CD4-positive, alpha-beta T cell (primary cell): ENCODE data around the gene CDH2. TPM values are rescaled to one million over a fixed set of nuclear protein-coding genes. Genes with fewer than 3 reads are reported as not detected.

Experiments used
- ATAC-seq: fragments of 200-7000 bp; cut with Tn5 transposase; one replicate; pipeline ENCODE4 v1.10.0; 2022; ENCODE audit warnings: mild to moderate bottlenecking; ENCODE audit not compliant: poor library complexity
- CTCF ChIA-PET: fragments of 350-600 bp; sonication (Branson Sonifier 250); formaldehyde crosslinking; loops from one replicate; lab custom pipeline; 2021; ENCODE audit warnings: antibody characterized with exemption, inconsistent platforms; lab: Charles Lee
- POLR2A ChIA-PET: fragments of 350-600 bp; sonication (Branson Sonifier 250); formaldehyde crosslinking; loops from one replicate; lab custom pipeline; 2021; ENCODE audit warnings: antibody characterized with exemption, inconsistent platforms; lab: Charles Lee
- DNase-seq, 14 experiments: peaks; one replicate each; pipeline ENCODE4 v3.0.0-alpha.2; 2013 to 2020; ENCODE audit warnings: mixed read lengths in 2 of 14
- H3K27ac ChIP-seq, 2 donors: one replicate each; pipeline versions ENCODE4 v1.5.1 to v1.7.0; 2013; ENCODE audit warnings: low read length in 2 of 2, low read depth in 1 of 2, mild to moderate bottlenecking in 1 of 2
- H3K27me3 ChIP-seq, 2 experiments: 1 replicate in 1 of 2; 2 replicates in 1 of 2; pipeline versions ENCODE4 v1.6.1 to v1.7.0; 2013; ENCODE audit warnings: low read length in 2 of 2, control low read depth in 1 of 2, mild to moderate bottlenecking in 1 of 2, moderate library complexity in 1 of 2; ENCODE audit not compliant: insufficient read depth in 2 of 2, control insufficient read depth in 1 of 2
- H3K36me3 ChIP-seq: one replicate; pipeline ENCODE4 v1.6.1; 2013; ENCODE audit warnings: low read length, control low read depth; ENCODE audit not compliant: insufficient read depth
- H3K4me1 ChIP-seq: one replicate; pipeline ENCODE4 v1.6.1; 2013; ENCODE audit warnings: low read length, control low read depth; ENCODE audit not compliant: insufficient read depth
- H3K4me3 ChIP-seq: one replicate; pipeline ENCODE4 v1.5.1; 2013; ENCODE audit warnings: mild to moderate bottlenecking, low read length, moderate library complexity
- H3K9me3 ChIP-seq, 2 experiments: 1 replicate in 1 of 2; 2 replicates in 1 of 2; pipeline versions ENCODE4 v1.6.1 to v1.7.0; 2013; ENCODE audit warnings: low read length in 2 of 2, mild to moderate bottlenecking in 2 of 2, control low read depth in 1 of 2, moderate library complexity in 1 of 2; ENCODE audit not compliant: control insufficient read depth in 1 of 2, insufficient read depth in 1 of 2
- H3K27ac Mint-ChIP-seq: one replicate; pipeline ENCODE4 v1.8.0; 2020; ENCODE audit warnings: mixed read lengths
- H3K27me3 Mint-ChIP-seq: one replicate; pipeline ENCODE4 v1.8.0; 2021; ENCODE audit warnings: mixed read lengths
- H3K36me3 Mint-ChIP-seq: one replicate; pipeline ENCODE4 v1.8.0; 2021; ENCODE audit warnings: low read depth, mixed read lengths
- H3K4me1 Mint-ChIP-seq: one replicate; pipeline ENCODE4 v1.8.0; 2021; ENCODE audit warnings: low read depth, mixed read lengths
- H3K4me3 Mint-ChIP-seq: one replicate; pipeline ENCODE4 v1.8.0; 2020; ENCODE audit warnings: mild to moderate bottlenecking, mixed read lengths
- H3K9me3 Mint-ChIP-seq: one replicate; pipeline ENCODE4 v1.8.0; 2020; ENCODE audit warnings: mixed read lengths
- CTCF ChIP-seq: fragments of 200-600 bp; IDR thresholded peaks from one replicate; pipeline ENCODE4 v1.8.0; 2022; ENCODE audit warnings: antibody characterized with exemption, mild to moderate bottlenecking
- intact Hi-C, 2 experiments: fragments of 100-400 bp; cut with DNase I in 1 of 2; cut with micrococcal nuclease in 1 of 2; formaldehyde crosslinking; loops; one replicate each; pipeline versions ENCODE4 v1.15.1 to v1.9.0; 2023 to 2025; cut with DNase I, micrococcal nuclease
- total RNA-seq, 174 experiments: library from RNA in 2 of 174; stranded (reverse) in 2 of 174; gene quantifications; one replicate each; pipeline ENCODE4 v1.2.3 and lab custom pipeline; 2021 to 2026

The CDH2 gene
- total RNA-seq, 2 experiments from 2014 or later = not detected

- Mint-ChIP-seq H3K4me3 (no peak overlapping the region), H3K36me3 (no peaks in the 10 kb centered on the region), H3K9me3 (peaks cover 5% of the 10 kb centered on the region), H3K4me1 (no peaks in the 10 kb centered on the region), H3K27ac (no peak overlapping the region), H3K27me3 (no peaks in the 10 kb centered on the region)
- Histone ChIP-seq H3K36me3 (no peaks in the 10 kb centered on the region), H3K27me3 (no peaks in the 10 kb centered on the region), H3K4me3 (no peak overlapping the region), H3K4me1 (no peaks in the 10 kb centered on the region), H3K9me3 (peaks cover 0 to 5% of the 10 kb centered on the region in 2 experiments), H3K27ac (no peak overlapping the region)
- ChIA-PET CTCF (no interaction called here), POLR2A (no interaction called here)
- intact Hi-C loops = no loop called here
- DNase-seq (no peak), ATAC-seq (no peak)
- TF ChIP-seq CTCF = no peak
Observed at GRCh38 chr18:28095041-28095440, 81.9 kb downstream of the CDH2 start.

- intact Hi-C loops = no loop called here
- Mint-ChIP-seq H3K36me3 (no peaks in the 10 kb centered on the region), H3K27me3 (no peaks in the 10 kb centered on the region), H3K27ac (no peak overlapping the region), H3K9me3 (peaks cover 3% of the 10 kb centered on the region), H3K4me1 (no peaks in the 10 kb centered on the region), H3K4me3 (no peak overlapping the region)
- Histone ChIP-seq H3K4me1 (no peaks in the 10 kb centered on the region), H3K36me3 (no peaks in the 10 kb centered on the region), H3K9me3 (peaks cover 0 to 5% of the 10 kb centered on the region in 2 experiments), H3K4me3 (no peak overlapping the region), H3K27ac (no peak overlapping the region), H3K27me3 (no peaks in the 10 kb centered on the region)
- DNase-seq (no peak), ATAC-seq (no peak)
- no peak for TF ChIP-seq CTCF
- POLR2A ChIA-PET = no interaction called here
- CTCF ChIA-PET = no interaction called here
Observed at GRCh38 chr18:28091197-28091596, 85.7 kb downstream of the CDH2 start.

GRCh38 chr18:28088477-28088876 lies 88.5 kb downstream of the CDH2 start:
- intact Hi-C loops = no loop called here
- POLR2A ChIA-PET = no interaction called here
- Mint-ChIP-seq H3K36me3 (no peaks in the 10 kb centered on the region), H3K4me3 (no peak overlapping the region), H3K4me1 (no peaks in the 10 kb centered on the region), H3K27me3 (no peaks in the 10 kb centered on the region), H3K27ac (no peak overlapping the region), H3K9me3 (peaks cover 3% of the 10 kb centered on the region)
- Histone ChIP-seq H3K4me3 (no peak overlapping the region), H3K9me3 (no peaks in the 10 kb centered on the region), H3K36me3 (no peaks in the 10 kb centered on the region), H3K4me1 (no peaks in the 10 kb centered on the region), H3K27me3 (no peaks in the 10 kb centered on the region), H3K27ac (no peak overlapping the region)
- DNase-seq (no peak), ATAC-seq (no peak)
- no peak for TF ChIP-seq CTCF
- CTCF ChIA-PET = no interaction called here
